ENCODE measurements around the gene STK26.

STK26 gene

DNA sequence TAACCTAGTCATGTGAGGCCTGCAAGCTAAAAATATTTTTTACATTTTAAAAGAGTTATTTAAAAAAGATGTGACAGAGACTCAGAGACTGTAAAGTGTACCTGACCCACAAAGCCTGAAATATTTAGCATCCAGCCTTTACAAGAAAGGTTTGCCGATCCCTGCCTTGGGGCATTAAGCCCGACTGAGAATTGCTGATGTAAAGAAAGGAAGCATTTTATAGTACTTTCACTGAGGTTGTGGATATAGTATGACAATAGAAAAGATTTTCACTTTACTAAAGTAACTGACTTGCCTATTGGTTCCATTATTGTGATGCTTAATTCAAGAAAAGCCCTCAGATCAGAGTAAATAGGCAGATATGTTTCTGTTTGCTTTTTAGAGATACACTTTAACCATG is 17.0 kb downstream of the STK26 start:
- no peaks in the 10 kb centered on the region for H3K9me3 ChIP-seq (ENCODE audit: insufficient read depth, low read depth, low read length)
- H3K27me3 ChIP-seq (ENCODE audit: insufficient read depth, low read length, poor library complexity, severe bottlenecking), result no peaks in the 10 kb centered on the region
- H2AFZ ChIP-seq (ENCODE audit: low read length), result no peak overlapping the region
- H3K4me2 ChIP-seq (ENCODE audit: low read depth, low read length, poor library complexity, severe bottlenecking), result no peak overlapping the region
- H3K9ac ChIP-seq (ENCODE audit: low read depth, low read length, poor library complexity, severe bottlenecking), result no peak overlapping the region
- TF ChIP-seq EZH2phosphoT487 (IDR thresholded peaks at IDR 0.05; ENCODE audit: borderline replicate concordance), result no peak
- TF ChIP-seq, protein P1, sequence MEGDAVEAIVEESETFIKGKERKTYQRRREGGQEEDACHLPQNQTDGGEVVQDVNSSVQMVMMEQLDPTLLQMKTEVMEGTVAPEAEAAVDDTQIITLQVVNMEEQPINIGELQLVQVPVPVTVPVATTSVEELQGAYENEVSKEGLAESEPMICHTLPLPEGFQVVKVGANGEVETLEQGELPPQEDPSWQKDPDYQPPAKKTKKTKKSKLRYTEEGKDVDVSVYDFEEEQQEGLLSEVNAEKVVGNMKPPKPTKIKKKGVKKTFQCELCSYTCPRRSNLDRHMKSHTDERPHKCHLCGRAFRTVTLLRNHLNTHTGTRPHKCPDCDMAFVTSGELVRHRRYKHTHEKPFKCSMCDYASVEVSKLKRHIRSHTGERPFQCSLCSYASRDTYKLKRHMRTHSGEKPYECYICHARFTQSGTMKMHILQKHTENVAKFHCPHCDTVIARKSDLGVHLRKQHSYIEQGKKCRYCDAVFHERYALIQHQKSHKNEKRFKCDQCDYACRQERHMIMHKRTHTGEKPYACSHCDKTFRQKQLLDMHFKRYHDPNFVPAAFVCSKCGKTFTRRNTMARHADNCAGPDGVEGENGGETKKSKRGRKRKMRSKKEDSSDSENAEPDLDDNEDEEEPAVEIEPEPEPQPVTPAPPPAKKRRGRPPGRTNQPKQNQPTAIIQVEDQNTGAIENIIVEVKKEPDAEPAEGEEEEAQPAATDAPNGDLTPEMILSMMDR (conservative IDR thresholded peaks at IDR 0.05; ENCODE audit: low read length), result no peak
- no peaks in the 10 kb centered on the region for H3F3A ChIP-seq (ENCODE audit: low read depth)
- peaks cover 86% of the 10 kb centered on the region for H4K20me1 ChIP-seq (ENCODE audit: insufficient read depth, low read length, poor library complexity, severe bottlenecking)
- H3K4me3 ChIP-seq (ENCODE audit: low read length, poor library complexity, severe bottlenecking), result no peak overlapping the region
- H3K79me2 ChIP-seq (ENCODE audit: insufficient read depth, low read length), result peaks cover 96% of the 10 kb centered on the region
- no peaks in the 10 kb centered on the region for H3K9me2 ChIP-seq (replicated peaks; ENCODE audit: low read depth, low read length)
- no peaks in the 10 kb centered on the region for H3K36me3 ChIP-seq (ENCODE audit: insufficient read depth, low read length)
- no peaks in the 10 kb centered on the region for H3K4me1 ChIP-seq (ENCODE audit: insufficient read depth, low read length, poor library complexity, severe bottlenecking)

DNA sequence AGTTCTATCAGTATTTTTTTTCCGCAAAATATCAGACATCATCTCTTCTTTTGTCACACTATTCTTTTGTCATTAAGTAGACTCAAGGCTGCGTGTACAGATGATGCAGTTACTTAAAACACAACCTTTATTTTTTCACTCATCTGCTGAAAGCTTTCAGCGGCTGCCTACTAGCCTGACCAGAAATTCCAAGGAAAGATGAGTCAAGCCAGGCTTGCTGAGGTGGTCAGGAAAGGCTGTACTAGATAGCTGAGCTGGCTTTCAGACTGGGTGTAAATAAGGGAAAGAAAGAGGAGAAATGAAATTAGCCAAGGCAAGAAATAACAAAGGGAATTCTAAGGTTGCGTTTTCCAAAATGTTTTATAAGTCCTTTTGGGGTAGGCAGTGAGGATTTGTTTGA is 17.9 kb downstream of the STK26 start:
- H3K9me3 ChIP-seq (ENCODE audit: insufficient read depth, low read depth, low read length), result no peaks in the 10 kb centered on the region
- H2AFZ ChIP-seq (ENCODE audit: low read length), result no peak overlapping the region
- no peaks in the 10 kb centered on the region for H3K4me1 ChIP-seq (ENCODE audit: insufficient read depth, low read length, poor library complexity, severe bottlenecking)
- TF ChIP-seq, protein P1 (conservative IDR thresholded peaks at IDR 0.05; ENCODE audit: low read length), result no peak
- TF ChIP-seq EZH2phosphoT487 (IDR thresholded peaks at IDR 0.05; ENCODE audit: borderline replicate concordance), result no peak
- no peaks in the 10 kb centered on the region for H3K27me3 ChIP-seq (ENCODE audit: insufficient read depth, low read length, poor library complexity, severe bottlenecking)
- no peaks in the 10 kb centered on the region for H3K9me2 ChIP-seq (replicated peaks; ENCODE audit: low read depth, low read length)
- H3K9ac ChIP-seq (ENCODE audit: low read depth, low read length, poor library complexity, severe bottlenecking), result no peak overlapping the region
- H3K4me3 ChIP-seq (ENCODE audit: low read length, poor library complexity, severe bottlenecking), result no peak overlapping the region
- no peaks in the 10 kb centered on the region for H3K36me3 ChIP-seq (ENCODE audit: insufficient read depth, low read length)
- H3K4me2 ChIP-seq (ENCODE audit: low read depth, low read length, poor library complexity, severe bottlenecking), result no peak overlapping the region
- peaks cover 81% of the 10 kb centered on the region for H4K20me1 ChIP-seq (ENCODE audit: insufficient read depth, low read length, poor library complexity, severe bottlenecking)
- no peaks in the 10 kb centered on the region for H3F3A ChIP-seq (ENCODE audit: low read depth)
- H3K79me2 ChIP-seq (ENCODE audit: insufficient read depth, low read length), result peaks cover 97% of the 10 kb centered on the region

DNA sequence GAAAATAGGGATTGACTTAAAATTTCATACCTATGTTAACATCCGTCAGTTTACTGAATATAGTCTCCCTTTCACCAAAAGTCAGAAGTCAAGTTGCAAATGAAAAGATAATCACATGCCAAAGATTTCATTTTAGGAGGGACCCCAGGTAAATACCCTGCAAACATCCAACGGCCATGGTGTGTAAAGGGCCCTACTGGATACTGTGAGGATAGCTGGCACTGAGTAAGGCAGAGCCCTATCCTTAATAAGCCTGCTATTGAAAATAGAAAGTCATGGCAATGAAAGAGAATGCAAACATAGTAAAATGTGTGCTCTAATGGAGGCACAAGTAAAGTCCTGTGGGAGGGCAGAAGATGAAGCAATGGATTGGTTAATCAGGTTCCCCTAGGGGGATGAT is 20.9 kb downstream of the STK26 start:
- no peak overlapping the region for H3K9ac ChIP-seq (ENCODE audit: low read depth, low read length, poor library complexity, severe bottlenecking)
- no peaks in the 10 kb centered on the region for H3K9me3 ChIP-seq (ENCODE audit: insufficient read depth, low read depth, low read length)
- H3F3A ChIP-seq (ENCODE audit: low read depth), result no peaks in the 10 kb centered on the region
- H3K36me3 ChIP-seq (ENCODE audit: insufficient read depth, low read length), result no peaks in the 10 kb centered on the region
- H2AFZ ChIP-seq (ENCODE audit: low read length), result no peak overlapping the region
- peaks cover 91% of the 10 kb centered on the region for H3K79me2 ChIP-seq (ENCODE audit: insufficient read depth, low read length)
- no peak overlapping the region for H3K4me2 ChIP-seq (ENCODE audit: low read depth, low read length, poor library complexity, severe bottlenecking)
- H3K4me1 ChIP-seq (ENCODE audit: insufficient read depth, low read length, poor library complexity, severe bottlenecking), result no peaks in the 10 kb centered on the region
- H4K20me1 ChIP-seq (ENCODE audit: insufficient read depth, low read length, poor library complexity, severe bottlenecking), result peaks cover 84% of the 10 kb centered on the region
- no peaks in the 10 kb centered on the region for H3K27me3 ChIP-seq (ENCODE audit: insufficient read depth, low read length, poor library complexity, severe bottlenecking)
- H3K4me3 ChIP-seq (ENCODE audit: low read length, poor library complexity, severe bottlenecking), result no peak overlapping the region
- no peaks in the 10 kb centered on the region for H3K9me2 ChIP-seq (replicated peaks; ENCODE audit: low read depth, low read length)
- TF ChIP-seq EZH2phosphoT487 (IDR thresholded peaks at IDR 0.05; ENCODE audit: borderline replicate concordance), result no peak
- TF ChIP-seq, protein P1 (conservative IDR thresholded peaks at IDR 0.05; ENCODE audit: low read length), result no peak
